Activated CD4-positive, alpha-beta memory T cell treated with anti-CD3 and anti-CD28 coated beads, Interleukin-2, amount 10 ng/mL, durations not matched to agents 7 days and 5 days (primary cell): Measurements from ENCODE around the gene ZBTB40. TPM values are rescaled to one million over a fixed set of nuclear protein-coding genes. Genes with fewer than 3 reads are reported as not detected.

Experiments
- CTCF ChIA-PET: fragments of 350-600 bp; sonication (Branson Sonifier 250); formaldehyde crosslinking; loops from one replicate; lab custom pipeline; 2021; ENCODE audit warnings: antibody characterized with exemption, inconsistent platforms; lab: Charles Lee
- POLR2A ChIA-PET: fragments of 350-600 bp; sonication (Branson Sonifier 250); formaldehyde crosslinking; loops from one replicate; lab custom pipeline; 2021; ENCODE audit warnings: antibody characterized with exemption; lab: Charles Lee
- DNase-seq: peaks from one replicate; pipeline ENCODE4 v3.0.0-alpha.2; 2020
- H3K27ac Mint-ChIP-seq: one replicate; pipeline ENCODE4 v1.8.0; 2021; ENCODE audit warnings: mild to moderate bottlenecking, mixed read lengths
- H3K27me3 Mint-ChIP-seq: one replicate; pipeline ENCODE4 v1.8.0; 2021; ENCODE audit warnings: mixed read lengths
- H3K36me3 Mint-ChIP-seq: one replicate; pipeline ENCODE4 v1.8.0; 2021; ENCODE audit warnings: low read depth, mixed read lengths
- H3K4me1 Mint-ChIP-seq: one replicate; pipeline ENCODE4 v1.8.0; 2021; ENCODE audit warnings: mixed read lengths
- H3K4me3 Mint-ChIP-seq: one replicate; pipeline ENCODE4 v1.8.0; 2021; ENCODE audit warnings: mild to moderate bottlenecking, mixed read lengths
- H3K9me3 Mint-ChIP-seq: one replicate; pipeline ENCODE4 v1.8.0; 2021; ENCODE audit warnings: mixed read lengths
- total RNA-seq, 2 experiments: library from RNA; stranded (reverse); gene quantifications; one replicate each; pipeline ENCODE4 v1.2.3, GENCODE V29; 2021

ZBTB40 gene
- total RNA-seq, 2 experiments from 2014 or later, result 15.2 to 15.3 TPM

GRCh38 chr1:22414244-22414751 lies 37.4 kb upstream of the ZBTB40 start:
- Mint-ChIP-seq H3K27ac (no peak overlapping the region), H3K9me3 (no peaks in the 10 kb centered on the region), H3K4me1 (no peaks in the 10 kb centered on the region), H3K36me3 (no peaks in the 10 kb centered on the region), H3K4me3 (no peak overlapping the region), H3K27me3 (peaks cover 20% of the 10 kb centered on the region)
- ChIA-PET POLR2A (no interaction called here), CTCF (interaction anchor here (0.6 kb wide), 1 partner anchor 305 kb away, joined by 3 read pairs; no protein-coding TSS in a partner anchor)
- DNase-seq, result no peak

GRCh38 chr1:22415489-22415888 lies 36.2 kb upstream of the ZBTB40 start:
- DNase-seq, result no peak
- Mint-ChIP-seq H3K4me1 (no peaks in the 10 kb centered on the region), H3K27ac (no peak overlapping the region), H3K36me3 (no peaks in the 10 kb centered on the region), H3K27me3 (peaks cover 31% of the 10 kb centered on the region), H3K9me3 (no peaks in the 10 kb centered on the region), H3K4me3 (no peak overlapping the region)
- POLR2A ChIA-PET, result no interaction called here
- CTCF ChIA-PET, result interaction anchor here (1.0 to 1.8 kb wide), 5 partner anchors 16 to 390 kb away, joined by 3 to 14 read pairs (median 5); no protein-coding TSS in a partner anchor

GRCh38 chr1:22416555-22417454 lies 34.8 kb upstream of the ZBTB40 start:
- ChIA-PET POLR2A (interaction anchor here (1.2 kb wide), 1 partner anchor 284 kb away, joined by 3 read pairs; no protein-coding TSS in a partner anchor), CTCF (interaction anchor here (0.7 to 1.8 kb wide), 13 partner anchors 8 to 745 kb away, joined by 3 to 14 read pairs (median 3); no protein-coding TSS in a partner anchor)
- DNase-seq, result peak; percentile 76
- Mint-ChIP-seq H3K9me3 (no peaks in the 10 kb centered on the region), H3K27me3 (peaks cover 29% of the 10 kb centered on the region), H3K36me3 (no peaks in the 10 kb centered on the region), H3K4me3 (no peak overlapping the region), H3K4me1 (no peaks in the 10 kb centered on the region), H3K27ac (no peak overlapping the region)

GRCh38 chr1:22417466-22417865 lies 34.2 kb upstream of the ZBTB40 start:
- no peak for DNase-seq
- POLR2A ChIA-PET, result no interaction called here
- Mint-ChIP-seq H3K36me3 (no peaks in the 10 kb centered on the region), H3K9me3 (no peaks in the 10 kb centered on the region), H3K27ac (no peak overlapping the region), H3K4me3 (no peak overlapping the region), H3K27me3 (peaks cover 33% of the 10 kb centered on the region), H3K4me1 (no peaks in the 10 kb centered on the region)
- CTCF ChIA-PET, result interaction anchor here (1.0 to 1.8 kb wide), 2 partner anchors 18 to 393 kb away, joined by 3 to 6 read pairs; no protein-coding TSS in a partner anchor

- H3K4me3 Mint-ChIP-seq, result no peak overlapping the region
- H3K4me1 Mint-ChIP-seq, result no peaks in the 10 kb centered on the region
- no peak overlapping the region for H3K27ac Mint-ChIP-seq
- ChIA-PET POLR2A (no interaction called here), CTCF (no interaction called here)
- peaks cover 33% of the 10 kb centered on the region for H3K27me3 Mint-ChIP-seq
- DNase-seq, result no peak
- H3K36me3 Mint-ChIP-seq, result no peaks in the 10 kb centered on the region
- no peaks in the 10 kb centered on the region for H3K9me3 Mint-ChIP-seq
Measured at GRCh38 chr1:22418312-22418711, 33.3 kb upstream of the ZBTB40 start.

GRCh38 chr1:22418933-22419382 lies 32.7 kb upstream of the ZBTB40 start:
- ChIA-PET CTCF (no interaction called here), POLR2A (no interaction called here)
- H3K4me3 Mint-ChIP-seq, result no peak overlapping the region
- H3K9me3 Mint-ChIP-seq, result no peaks in the 10 kb centered on the region
- H3K27ac Mint-ChIP-seq, result no peak overlapping the region
- DNase-seq, result no peak
- H3K36me3 Mint-ChIP-seq, result no peaks in the 10 kb centered on the region
- peaks cover 33% of the 10 kb centered on the region for H3K27me3 Mint-ChIP-seq
- H3K4me1 Mint-ChIP-seq, result no peaks in the 10 kb centered on the region

GRCh38 chr1:22420455-22421053 lies 31.1 kb upstream of the ZBTB40 start:
- Mint-ChIP-seq H3K36me3 (no peaks in the 10 kb centered on the region), H3K27me3 (peaks cover 35% of the 10 kb centered on the region), H3K27ac (no peak overlapping the region), H3K4me1 (no peaks in the 10 kb centered on the region), H3K9me3 (no peaks in the 10 kb centered on the region), H3K4me3 (no peak overlapping the region)
- ChIA-PET POLR2A (interaction anchor here (1.5 kb wide), 1 partner anchor 220 kb away, joined by 3 read pairs; no protein-coding TSS in a partner anchor), CTCF (interaction anchor here (0.8 to 1.7 kb wide), 4 partner anchors 10 to 315 kb away, joined by 3 to 9 read pairs (median 3); no protein-coding TSS in a partner anchor)
- peak; percentile 61 for DNase-seq

- Mint-ChIP-seq H3K27me3 (peaks cover 8% of the 10 kb centered on the region), H3K4me1 (peaks cover 1% of the 10 kb centered on the region), H3K27ac (no peak overlapping the region), H3K4me3 (no peak overlapping the region), H3K36me3 (no peaks in the 10 kb centered on the region), H3K9me3 (no peaks in the 10 kb centered on the region)
- POLR2A ChIA-PET, result no interaction called here
- DNase-seq, result no peak
- CTCF ChIA-PET, result no interaction called here
Measured at GRCh38 chr1:22426781-22427180, 24.9 kb upstream of the ZBTB40 start.

- H3K27ac Mint-ChIP-seq, result no peak overlapping the region
- CTCF ChIA-PET, result interaction anchor here (1.1 kb wide), 1 partner anchor 276 kb away, joined by 3 read pairs; no protein-coding TSS in a partner anchor
Measured at GRCh38 chr1:22428672-22429071, 23.0 kb upstream of the ZBTB40 start.

GRCh38 chr1:22431965-22432364 lies 19.7 kb upstream of the ZBTB40 start:
- H3K36me3 Mint-ChIP-seq, result no peaks in the 10 kb centered on the region
- peaks cover 21% of the 10 kb centered on the region for H3K27me3 Mint-ChIP-seq
- H3K4me3 Mint-ChIP-seq, result no peak overlapping the region
- ChIA-PET POLR2A (no interaction called here), CTCF (interaction anchor here (2.2 kb wide), 1 partner anchor 19 kb away, joined by 5 read pairs; the partner anchor contains the start of gene ZBTB40)
- no peaks in the 10 kb centered on the region for H3K9me3 Mint-ChIP-seq
- H3K27ac Mint-ChIP-seq, result no peak overlapping the region
- peaks cover 1% of the 10 kb centered on the region for H3K4me1 Mint-ChIP-seq
- no peak for DNase-seq

More at GRCh38 chr1:22428672-22429071, 23.0 kb upstream of the ZBTB40 start:
- Mint-ChIP-seq H3K4me1 (peaks cover 1% of the 10 kb centered on the region), H3K4me3 (peak overlapping the region; percentile 60), H3K9me3 (no peaks in the 10 kb centered on the region), H3K27me3 (peaks cover 8% of the 10 kb centered on the region), H3K36me3 (no peaks in the 10 kb centered on the region)
- POLR2A ChIA-PET, result no interaction called here
- DNase-seq, result no peak

GRCh38 chr1:22434717-22435116 lies 16.9 kb upstream of the ZBTB40 start:
- POLR2A ChIA-PET, result interaction anchor here (0.7 kb wide), 1 partner anchor 660 kb away, joined by 5 read pairs; no protein-coding TSS in a partner anchor
- no peaks in the 10 kb centered on the region for H3K36me3 Mint-ChIP-seq
- DNase-seq, result no peak
- peaks cover 24% of the 10 kb centered on the region for H3K27me3 Mint-ChIP-seq
- H3K9me3 Mint-ChIP-seq, result peaks cover 1% of the 10 kb centered on the region
- CTCF ChIA-PET, result interaction anchor here (0.5 kb wide), 1 partner anchor 412 kb away, joined by 6 read pairs; no protein-coding TSS in a partner anchor
- no peak overlapping the region for H3K4me3 Mint-ChIP-seq
- H3K4me1 Mint-ChIP-seq, result no peaks in the 10 kb centered on the region
- H3K27ac Mint-ChIP-seq, result no peak overlapping the region

- Mint-ChIP-seq H3K27ac (no peak overlapping the region), H3K9me3 (peaks cover 14% of the 10 kb centered on the region), H3K27me3 (peaks cover 25% of the 10 kb centered on the region), H3K36me3 (peaks cover 3% of the 10 kb centered on the region), H3K4me1 (no peaks in the 10 kb centered on the region), H3K4me3 (no peak overlapping the region)
- DNase-seq, result no peak
- ChIA-PET CTCF (no interaction called here), POLR2A (no interaction called here)
Measured at GRCh38 chr1:22436948-22437347, 14.7 kb upstream of the ZBTB40 start.
